GM19468 (cell line): ENCODE measurements around the gene SKAP1.
"Not testable (repeated sequence)": the region's sequence is repeated elsewhere in the genome, so short reads cannot be mapped to it uniquely, and the experiment has no call there.

Experiments
- ATAC-seq: cut with Tn5 transposase; IDR thresholded peaks from one replicate; pipeline ENCODE4 v1.9.1; 2021; ENCODE audit warnings: mild to moderate bottlenecking, moderate library complexity, moderate number of reproducible peaks; ENCODE audit not compliant: unreplicated experiment; ENCODE audit errors: extremely low read depth

Gene SKAP1

DNA sequence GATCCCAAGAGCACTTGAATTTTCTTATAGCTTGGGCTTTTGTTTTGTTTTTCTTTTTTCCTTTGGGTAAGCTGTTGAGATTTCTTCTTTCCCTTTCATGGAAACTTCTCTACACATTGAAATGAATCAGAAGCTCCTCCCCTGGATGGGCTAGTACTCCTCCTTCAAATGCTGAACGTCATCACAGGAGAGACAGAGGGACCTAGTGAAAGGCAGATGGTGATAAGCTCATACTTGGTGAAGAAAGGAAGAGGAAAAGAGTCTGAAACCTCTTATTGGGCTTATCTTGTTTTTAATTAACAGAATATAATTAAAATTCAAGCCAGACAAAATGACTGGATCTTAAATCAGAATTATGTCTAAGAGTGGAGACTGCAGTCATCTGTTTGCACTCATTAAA is 175.1 kb downstream of the SKAP1 start:
- ATAC-seq = no peak

DNA sequence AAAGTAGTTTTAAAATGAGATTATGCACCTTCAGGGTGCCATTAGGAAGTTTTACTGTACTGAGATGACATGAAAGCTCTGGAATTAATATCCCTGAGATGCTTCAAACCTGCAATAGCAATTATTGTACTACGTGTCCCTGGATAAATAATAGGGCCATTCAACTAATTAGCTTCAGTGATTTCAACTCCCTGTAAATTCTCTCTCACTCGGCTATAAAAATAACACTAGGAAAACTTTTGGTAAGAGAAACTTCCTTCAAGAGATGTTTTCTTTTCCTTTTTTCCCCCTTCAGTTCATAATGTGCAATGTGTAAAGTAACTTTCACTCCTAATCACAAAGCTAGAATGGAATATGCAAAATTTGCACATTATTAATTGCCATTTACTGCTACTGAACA is 176.0 kb downstream of the SKAP1 start:
- ATAC-seq = no peak

DNA sequence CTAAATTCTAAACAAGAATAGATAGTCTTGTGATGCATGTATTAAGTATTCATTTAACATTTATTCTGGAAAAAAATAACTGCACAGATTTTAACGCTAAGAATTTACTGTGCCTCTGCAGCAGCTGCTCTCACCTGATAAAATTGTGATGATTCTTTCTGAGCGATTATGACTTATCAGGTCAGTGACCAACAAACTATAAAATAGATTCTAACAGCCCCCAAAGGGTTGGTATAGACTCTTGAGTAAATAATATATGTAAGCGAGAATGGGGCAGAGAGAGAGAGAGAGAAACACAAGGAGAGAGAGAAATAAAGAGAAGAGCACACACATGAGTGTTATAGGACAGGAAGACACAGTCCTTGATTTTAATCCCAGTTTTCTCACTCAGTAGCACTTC is 178.1 kb downstream of the SKAP1 start:
- no peak for ATAC-seq

DNA sequence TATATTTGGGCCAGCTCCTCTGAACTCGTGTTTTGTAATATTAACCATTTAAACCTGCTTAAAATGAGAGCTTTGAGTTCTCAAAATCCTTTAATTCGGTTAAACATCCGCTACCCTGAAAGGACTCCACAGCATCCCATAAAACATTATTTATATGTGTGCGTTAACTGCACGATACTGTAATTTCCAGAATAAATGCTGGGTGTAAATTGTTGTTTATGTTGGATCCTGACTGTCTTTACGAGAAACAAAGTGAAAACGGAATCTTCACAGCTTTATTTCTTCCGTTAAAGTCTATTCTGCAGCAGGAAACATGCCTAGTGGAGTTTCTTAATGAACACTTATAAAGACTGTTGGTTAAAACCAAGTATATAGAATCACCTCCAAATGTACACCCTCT is 179.1 kb downstream of the SKAP1 start:
- no peak for ATAC-seq

DNA sequence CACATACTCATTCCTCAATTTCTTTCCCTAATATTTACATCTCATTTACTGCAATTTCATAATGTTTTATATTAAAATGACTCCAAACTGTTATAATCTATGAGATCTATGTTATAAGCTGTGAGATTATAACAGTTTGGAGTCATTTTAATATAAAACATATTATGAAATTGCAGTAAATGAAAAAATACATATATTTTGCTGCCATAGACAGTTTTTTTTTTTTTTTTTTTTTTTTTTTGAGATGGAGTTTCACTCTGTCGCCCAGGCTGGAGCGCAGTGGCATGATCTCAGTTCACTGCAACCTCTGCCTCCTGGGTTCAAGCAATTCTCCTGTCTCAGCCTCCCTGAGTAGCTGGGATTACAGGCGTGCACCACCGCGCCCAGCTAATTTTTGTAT is 180.0 kb downstream of the SKAP1 start:
- not testable (repeated sequence) for ATAC-seq

DNA sequence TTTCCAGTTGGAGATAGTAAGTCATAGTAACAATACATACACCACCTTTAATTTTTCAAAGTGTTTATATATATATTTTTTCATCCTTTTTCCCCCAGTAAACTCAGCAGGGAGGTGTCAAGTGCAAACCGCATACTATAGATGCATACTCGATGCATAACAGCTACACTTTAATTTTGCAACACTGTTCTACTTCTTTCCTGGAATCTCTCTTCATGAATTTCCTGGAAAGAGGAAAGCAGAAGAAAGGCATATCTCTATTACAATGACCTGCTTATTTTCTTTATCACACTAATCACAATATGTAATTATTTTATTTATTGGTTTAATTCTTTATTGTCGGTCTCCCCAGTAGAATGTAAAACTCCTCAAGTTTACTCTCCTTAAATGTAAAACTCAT is 182.4 kb downstream of the SKAP1 start:
- ATAC-seq = no peak

DNA sequence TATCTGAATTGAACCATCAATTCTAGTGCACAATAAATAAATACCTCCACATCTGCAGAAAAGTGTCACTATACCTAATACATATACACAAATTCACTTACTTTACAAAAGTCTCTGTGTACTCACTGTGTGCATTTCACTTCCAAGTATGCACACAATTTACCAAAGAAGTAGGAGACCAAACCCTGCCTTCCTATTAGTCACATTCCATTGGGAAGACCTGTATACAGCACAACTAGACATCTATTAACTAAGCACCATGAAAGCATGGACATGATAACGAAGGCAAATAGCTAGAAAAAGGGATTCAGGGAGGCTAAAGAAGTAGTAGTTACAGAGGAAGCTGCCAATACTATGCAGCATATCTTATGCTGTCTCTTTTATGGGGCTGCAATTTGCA is 183.0 kb downstream of the SKAP1 start:
- ATAC-seq = no peak

DNA sequence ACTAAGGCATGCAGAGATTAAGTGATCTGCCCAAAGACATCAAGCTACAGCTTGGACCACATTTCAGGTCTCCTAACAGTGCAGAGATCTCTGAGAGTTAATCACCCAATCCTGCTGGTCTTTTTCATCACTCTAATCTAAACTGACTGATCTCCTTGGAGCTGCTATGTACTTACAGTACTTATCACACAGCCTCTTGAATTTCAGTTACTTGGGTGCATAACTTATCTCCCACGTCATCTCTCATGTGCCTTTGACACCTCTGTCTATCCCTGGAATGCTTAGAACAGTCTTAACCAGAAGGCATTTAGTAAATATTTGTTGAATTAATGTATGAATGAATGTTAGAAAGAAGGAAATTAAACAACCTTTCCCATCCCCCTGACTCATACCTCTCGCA is 183.4 kb downstream of the SKAP1 start:
- no peak for ATAC-seq

DNA sequence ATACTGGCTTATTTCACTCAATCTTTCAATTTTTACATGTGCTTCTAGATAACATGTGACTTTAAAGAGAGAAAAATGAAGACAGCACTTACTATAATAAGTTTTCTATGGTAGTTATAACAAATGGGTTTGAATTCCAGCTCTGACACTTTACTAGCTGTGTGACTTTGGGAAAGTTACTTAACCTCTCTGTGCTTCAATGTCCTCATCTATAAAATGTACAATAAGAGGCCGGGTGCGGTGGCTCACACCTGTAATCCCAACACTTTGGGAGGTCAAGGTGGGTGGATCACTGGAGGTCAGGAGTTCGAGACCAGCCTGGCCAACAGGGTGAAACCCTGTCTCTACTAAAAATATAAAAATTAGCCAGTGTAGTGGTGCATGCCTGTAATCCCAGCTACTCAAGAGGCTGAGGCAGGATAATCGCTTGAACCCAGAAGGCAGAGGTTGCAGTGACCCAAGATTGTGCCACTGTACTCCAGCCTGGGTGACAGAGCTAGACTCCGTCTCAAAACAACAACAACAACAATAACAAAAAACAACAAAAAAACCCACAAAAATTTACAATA is 184.5 kb downstream of the SKAP1 start:
- not testable (repeated sequence) for ATAC-seq

DNA sequence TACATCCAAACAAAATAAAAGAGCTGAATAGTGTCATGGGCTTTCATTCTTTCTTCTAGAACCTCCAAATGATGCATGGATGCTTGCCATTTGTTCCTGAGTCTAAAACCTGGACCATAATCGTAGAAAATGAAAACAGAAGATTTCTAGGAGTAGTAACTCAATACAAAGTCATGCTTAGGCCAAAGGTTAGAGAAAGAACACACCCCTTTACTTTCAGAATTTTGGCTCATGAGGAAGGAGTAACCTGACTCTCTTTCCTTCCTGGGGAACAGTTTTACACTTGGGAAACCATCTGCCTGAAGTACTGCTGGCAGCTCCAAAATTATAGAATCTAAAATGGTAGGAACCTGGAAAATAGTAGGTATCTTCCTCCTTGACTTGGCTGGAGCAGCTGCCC is 185.2 kb downstream of the SKAP1 start:
- no peak for ATAC-seq

DNA sequence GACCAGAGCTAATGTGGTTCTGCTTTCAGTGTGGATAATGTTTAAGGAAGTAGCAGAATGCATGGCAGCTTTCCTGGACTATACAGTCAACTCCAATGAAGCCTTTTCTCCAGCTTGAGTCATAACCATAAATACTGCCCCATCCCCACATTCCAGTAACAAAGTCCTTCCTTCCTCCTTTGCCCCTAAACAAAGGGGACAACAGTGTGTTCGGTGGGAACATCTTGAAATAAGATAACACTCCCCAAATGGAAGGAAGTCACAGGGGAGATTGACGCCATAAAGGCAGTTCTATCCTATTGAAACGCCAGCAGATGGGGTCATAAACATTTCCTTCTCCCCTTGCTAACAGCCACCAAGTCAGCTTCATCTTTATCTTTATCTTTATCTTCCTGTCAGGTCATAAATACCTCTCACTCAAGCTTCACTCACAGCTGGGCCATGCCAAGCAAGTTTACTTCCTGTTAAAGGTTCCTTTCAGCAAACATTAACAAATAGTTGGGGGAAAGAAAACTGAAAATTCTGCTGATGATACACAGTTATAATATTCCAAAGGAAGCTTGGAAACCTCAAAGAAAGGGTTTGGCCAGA is 185.8 kb downstream of the SKAP1 start:
- no peak for ATAC-seq

DNA sequence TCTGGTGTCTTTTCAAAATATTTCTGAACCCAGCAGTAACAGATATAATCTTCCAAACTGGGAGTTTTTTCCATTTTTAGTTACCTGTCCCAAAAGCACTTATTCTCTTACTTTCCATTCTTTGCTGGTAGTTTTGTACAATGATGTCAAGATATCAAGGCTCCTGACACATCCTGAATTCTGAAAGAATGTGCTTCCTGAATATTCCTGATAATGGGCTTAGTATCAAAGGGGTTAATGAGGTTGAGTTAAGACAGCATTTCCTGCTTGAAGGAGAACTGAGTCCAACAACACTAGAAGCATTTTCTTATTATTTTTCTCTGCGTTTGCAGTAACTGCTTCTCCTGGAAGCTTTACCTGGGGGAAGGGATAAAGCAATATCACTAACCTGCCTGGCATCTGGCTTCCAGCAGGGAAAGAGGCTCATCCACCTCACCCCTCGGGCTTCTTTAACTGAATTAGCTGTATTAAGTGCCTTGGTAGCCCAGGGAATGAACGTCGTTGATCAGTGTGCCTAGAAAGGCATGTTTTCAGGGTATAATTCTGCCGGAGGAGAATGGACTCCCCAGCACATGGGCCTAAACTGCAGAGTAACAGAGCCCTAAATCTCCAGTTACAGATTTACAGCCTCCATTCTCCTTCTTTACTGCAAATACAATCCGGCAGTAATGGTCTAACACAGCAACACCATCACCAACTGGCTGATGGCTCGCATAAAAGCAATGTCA is 188.1 kb downstream of the SKAP1 start:
- no peak for ATAC-seq

DNA sequence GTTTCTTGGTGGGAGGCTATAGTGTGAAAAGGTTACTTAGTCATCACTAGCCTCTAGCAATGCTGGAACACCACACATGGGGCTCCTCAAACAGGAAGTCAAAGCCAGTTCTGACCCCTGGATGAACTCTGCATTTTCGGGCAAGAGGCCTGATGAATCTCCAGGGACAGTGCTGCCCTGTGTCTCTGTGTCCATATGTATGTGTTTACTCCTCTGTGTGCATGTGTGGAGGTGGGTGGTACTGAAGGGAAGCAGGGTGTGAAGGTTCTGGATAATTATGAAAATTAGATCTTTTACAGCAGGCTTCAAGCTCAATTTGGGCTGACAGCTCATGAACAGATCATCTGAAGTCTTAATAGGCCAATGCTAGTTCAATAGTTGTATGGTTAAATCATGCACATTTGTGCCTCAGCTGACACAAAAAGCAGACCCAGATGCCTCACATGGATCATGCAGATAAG is 188.9 kb downstream of the SKAP1 start:
- no peak for ATAC-seq

DNA sequence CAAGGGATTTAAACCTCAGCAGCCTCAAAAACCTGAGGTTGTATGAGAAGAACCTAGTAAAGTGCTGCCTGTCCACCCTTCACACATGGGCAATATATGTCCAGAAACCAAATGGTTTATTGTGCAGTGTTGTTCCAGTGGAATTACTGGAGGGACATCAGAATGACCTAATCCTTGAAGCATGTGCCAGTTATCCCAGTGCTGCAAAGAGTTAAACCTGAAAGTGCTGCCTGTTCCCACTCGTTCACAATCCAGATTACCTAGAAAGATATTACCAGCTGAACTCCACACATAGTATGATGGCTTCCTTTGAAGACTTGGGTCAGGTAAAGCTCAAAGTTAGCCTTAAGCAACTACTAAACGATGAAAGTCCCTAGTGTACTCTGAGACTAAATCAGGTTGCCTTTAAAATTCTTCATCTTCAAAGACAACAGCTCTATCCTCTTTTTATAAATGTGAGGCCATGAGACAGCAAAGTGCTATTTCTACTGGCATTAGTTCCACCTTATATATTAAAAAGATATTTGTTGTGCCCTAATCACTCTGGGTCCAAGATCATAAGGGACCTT is 189.4 kb downstream of the SKAP1 start:
- no peak for ATAC-seq

DNA sequence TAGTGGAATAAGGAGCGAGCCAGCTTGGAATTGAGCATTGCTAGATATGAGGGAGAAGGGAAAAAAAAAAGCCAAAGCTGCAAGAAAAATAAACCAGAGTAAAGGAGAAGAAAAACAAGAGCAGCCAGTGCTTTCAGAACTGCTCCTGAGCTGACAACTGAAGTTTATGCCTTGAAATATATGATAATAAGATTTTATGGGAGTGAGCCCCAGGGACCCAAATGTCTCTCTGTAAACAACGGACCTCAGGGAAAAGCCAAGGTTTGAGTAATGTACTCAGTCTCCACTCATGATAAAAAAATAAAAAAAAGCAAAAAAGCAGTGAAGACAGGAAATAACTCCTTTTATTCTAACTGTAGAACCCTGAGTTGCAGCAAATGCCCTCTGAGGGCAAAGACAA is 189.9 kb downstream of the SKAP1 start:
- no peak for ATAC-seq

DNA sequence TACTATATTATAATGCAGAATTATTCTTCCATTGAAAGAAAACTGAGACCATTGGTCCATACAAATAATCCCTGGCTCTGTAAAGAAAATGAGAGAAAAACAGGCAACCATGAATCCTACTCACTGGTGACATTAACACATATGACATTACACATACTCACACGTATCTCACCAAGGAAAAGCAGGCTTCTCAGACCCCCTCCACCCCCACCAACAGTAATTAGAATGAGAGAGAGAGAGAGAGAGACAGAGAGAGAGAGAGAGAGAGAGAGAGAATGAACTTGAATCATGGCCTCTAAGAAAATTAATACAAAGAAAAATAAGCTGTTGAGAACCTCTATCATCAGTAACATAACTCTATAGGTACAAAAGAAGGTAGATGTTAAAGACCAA is 190.4 kb downstream of the SKAP1 start:
- ATAC-seq = no peak

DNA sequence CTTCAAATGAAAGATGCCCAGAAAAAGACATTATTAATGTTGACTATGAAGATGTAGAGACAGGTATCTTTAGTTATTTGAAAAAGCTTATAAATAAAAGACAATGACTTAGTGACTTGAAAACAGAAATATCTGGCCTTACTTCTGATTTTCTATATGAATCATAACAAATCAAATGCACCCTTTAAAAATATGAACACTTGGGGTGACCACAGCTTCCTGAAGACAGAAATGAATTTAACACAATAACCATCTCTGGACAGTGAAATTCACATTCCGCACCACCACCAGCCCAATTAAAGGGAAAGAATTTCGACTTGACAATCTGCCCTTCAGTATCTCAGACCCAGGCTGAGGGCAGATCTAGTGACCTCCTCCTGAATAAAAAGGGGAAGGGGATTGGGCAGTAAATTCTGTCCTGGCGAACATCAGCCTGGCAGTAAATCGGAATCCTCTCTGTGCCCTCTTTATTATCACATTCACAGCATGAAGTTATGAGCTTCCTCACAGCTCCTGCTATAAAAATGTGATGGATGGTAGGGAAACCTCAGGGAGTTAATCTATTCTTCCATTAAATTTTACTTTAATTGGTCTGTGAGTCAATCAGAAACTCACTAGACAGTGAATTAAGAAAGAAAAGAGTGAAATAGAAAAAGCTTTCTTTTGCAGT is 190.9 kb downstream of the SKAP1 start:
- ATAC-seq = no peak

DNA sequence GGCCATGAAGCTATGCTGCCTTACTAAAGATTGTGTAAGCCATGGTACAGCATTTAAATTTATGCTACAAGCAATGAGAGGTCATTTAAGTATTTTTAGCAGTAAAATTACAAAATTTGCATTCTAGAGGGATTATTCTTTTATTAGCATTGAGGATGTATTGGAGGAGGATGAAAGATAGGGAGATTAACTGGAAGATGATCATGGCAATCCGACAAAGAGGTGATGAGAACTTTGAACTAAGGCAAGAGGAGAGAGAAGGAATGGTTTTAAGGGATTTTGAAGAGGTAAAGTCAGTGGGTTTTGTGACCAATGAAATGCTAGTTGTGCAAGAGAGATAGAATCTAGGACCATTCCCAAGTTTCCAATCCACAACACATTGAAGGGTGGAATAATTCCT is 192.6 kb downstream of the SKAP1 start:
- ATAC-seq = no peak

DNA sequence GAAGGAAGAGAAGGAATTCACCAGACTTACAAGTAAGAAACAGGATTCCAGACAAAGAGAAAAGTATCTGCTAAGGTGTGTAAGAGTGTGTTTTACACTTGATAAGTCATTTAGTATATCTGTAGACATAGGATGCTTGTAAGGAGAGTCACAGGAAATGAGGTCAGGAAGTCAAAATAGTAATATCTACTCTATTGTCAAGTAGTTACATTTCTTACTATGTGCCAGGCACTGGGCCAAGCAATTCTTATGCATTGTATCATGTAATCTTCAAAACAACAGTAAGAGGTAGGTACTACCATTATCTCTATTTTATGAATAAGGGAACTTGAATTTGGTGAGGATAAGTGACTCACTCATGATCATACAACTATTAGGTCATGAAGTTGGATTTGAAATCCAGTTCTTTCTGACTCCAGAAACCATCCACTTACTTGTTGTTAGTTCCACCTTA is 193.3 kb downstream of the SKAP1 start:
- ATAC-seq = no peak

DNA sequence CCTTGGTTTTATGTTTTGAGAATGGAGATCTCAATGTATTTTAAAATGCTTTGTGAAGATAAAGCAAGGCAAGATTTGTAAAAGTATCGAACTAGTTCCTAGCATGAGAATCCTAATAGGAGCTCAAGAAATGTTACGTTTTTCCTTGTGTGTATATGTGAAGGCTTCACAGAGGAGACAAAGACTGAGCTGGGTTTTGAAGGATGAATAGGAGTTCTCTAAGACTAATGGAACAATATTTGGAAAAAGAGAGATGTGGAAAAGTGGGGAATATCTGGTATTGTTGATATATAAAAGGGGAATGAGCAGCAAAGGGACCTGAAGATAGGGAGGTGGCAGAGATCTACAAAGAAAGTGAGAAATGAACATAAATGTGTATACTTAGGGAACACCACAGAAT is 195.1 kb downstream of the SKAP1 start:
- ATAC-seq = no peak
